PFSK-1 (cell line): Measurements from ENCODE around the gene GDAP1L1.

Experiments
- FOXP2 ChIP-seq: optimal IDR thresholded peaks from 2 replicates; pipeline ENCODE3; 2011; ENCODE audit warnings: borderline replicate concordance, control low read depth, inconsistent platforms; ENCODE audit not compliant: insufficient read depth; ENCODE audit errors: extremely low read length, extremely low read depth
- POLR2AphosphoS5 ChIP-seq: IDR thresholded peaks from 2 replicates; pipeline ENCODE4 v1.6.1; 2012; ENCODE audit warnings: low read depth, mild to moderate bottlenecking, control low read depth, low read length, moderate library complexity
- SIN3A ChIP-seq: IDR thresholded peaks from 2 replicates; pipeline ENCODE4 v1.6.1; 2012; ENCODE audit warnings: mild to moderate bottlenecking, low read length, moderate library complexity, borderline replicate concordance; ENCODE audit not compliant: insufficient read depth
- TAF1 ChIP-seq: IDR thresholded peaks from 2 replicates; pipeline ENCODE4 v1.6.1; 2012; ENCODE audit warnings: low read length, control low read depth, borderline replicate concordance; ENCODE audit not compliant: insufficient read depth
- TF ChIP-seq, protein P1 (sequence below), 2 experiments: IDR thresholded peaks; 2 replicates each; pipeline versions ENCODE4 v1.6.1 to v1.8.0; 2011 to 2012; ENCODE audit warnings: low read depth in 2 of 2, low read length in 2 of 2, control low read depth in 1 of 2, inconsistent platforms in 1 of 2, mild to moderate bottlenecking in 1 of 2, moderate library complexity in 1 of 2; ENCODE audit not compliant: insufficient read depth in 1 of 2

The GDAP1L1 gene

DNA sequence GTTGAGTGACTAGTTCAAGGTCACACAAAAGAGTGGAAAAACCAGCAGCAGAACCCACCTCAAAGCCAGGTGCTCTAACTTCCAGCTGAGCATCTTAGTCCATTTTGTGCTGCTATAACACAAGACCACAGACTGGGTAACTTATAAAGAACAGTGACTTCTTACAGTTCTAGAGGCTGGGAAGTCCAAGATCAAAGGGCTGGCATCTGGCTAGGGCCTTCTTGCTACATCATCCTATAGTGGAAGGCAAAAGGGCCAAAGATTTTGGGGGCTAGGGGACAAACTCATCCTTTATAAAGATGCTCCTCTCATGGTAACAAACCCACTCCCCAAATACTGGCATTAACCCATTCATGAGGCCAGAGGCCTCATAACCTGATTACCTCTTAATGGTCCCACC, 54.2 kb downstream of the GDAP1L1 start:
- no peak for TF ChIP-seq FOXP2
- TF ChIP-seq TAF1, result no peak
- TF ChIP-seq SIN3A, result no peak
- TF ChIP-seq POLR2AphosphoS5, result no peak
- TF ChIP-seq, protein P1, sequence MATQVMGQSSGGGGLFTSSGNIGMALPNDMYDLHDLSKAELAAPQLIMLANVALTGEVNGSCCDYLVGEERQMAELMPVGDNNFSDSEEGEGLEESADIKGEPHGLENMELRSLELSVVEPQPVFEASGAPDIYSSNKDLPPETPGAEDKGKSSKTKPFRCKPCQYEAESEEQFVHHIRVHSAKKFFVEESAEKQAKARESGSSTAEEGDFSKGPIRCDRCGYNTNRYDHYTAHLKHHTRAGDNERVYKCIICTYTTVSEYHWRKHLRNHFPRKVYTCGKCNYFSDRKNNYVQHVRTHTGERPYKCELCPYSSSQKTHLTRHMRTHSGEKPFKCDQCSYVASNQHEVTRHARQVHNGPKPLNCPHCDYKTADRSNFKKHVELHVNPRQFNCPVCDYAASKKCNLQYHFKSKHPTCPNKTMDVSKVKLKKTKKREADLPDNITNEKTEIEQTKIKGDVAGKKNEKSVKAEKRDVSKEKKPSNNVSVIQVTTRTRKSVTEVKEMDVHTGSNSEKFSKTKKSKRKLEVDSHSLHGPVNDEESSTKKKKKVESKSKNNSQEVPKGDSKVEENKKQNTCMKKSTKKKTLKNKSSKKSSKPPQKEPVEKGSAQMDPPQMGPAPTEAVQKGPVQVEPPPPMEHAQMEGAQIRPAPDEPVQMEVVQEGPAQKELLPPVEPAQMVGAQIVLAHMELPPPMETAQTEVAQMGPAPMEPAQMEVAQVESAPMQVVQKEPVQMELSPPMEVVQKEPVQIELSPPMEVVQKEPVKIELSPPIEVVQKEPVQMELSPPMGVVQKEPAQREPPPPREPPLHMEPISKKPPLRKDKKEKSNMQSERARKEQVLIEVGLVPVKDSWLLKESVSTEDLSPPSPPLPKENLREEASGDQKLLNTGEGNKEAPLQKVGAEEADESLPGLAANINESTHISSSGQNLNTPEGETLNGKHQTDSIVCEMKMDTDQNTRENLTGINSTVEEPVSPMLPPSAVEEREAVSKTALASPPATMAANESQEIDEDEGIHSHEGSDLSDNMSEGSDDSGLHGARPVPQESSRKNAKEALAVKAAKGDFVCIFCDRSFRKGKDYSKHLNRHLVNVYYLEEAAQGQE (IDR thresholded peaks at IDR 0.05; ENCODE audit: insufficient read depth in 1 of 2, low read depth in 2 of 2, low read length in 2 of 2), result no peak

DNA sequence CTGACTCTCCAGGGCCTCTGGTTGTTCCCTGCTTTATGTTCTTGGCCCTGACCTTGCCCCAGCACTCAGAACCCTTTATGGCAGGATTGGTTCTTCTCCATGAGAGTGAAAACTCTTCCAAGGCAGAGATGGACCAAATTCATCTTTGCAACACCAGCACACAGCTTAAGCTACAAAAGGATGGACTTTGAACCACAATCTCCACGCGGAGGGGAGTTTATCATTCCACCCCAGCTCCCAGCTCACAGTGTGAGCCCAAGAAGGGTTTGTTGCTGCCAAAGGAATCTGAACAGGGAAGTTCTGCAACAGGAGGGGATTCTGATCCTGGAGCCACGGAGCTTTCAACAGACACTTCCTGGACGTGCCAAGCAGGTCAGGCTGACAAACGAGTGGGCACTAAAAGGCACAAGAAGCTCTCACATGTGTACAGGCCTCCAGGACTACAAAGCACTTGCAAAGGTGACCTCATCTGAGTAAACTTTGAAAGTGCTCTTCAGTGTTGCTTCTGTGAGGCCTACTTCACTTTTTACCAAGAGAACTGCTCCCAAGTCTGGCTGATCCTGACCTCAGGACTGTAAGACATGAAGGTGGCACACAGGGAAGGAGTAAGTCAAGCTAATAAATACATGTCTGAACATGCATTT, 55.0 kb downstream of the GDAP1L1 start:
- TF ChIP-seq, protein P1 (IDR thresholded peaks at IDR 0.05; ENCODE audit: insufficient read depth in 1 of 2, low read depth in 2 of 2, low read length in 2 of 2), result no peak
- TF ChIP-seq POLR2AphosphoS5 (no peak), TAF1 (no peak), SIN3A (no peak), FOXP2 (no peak)

DNA sequence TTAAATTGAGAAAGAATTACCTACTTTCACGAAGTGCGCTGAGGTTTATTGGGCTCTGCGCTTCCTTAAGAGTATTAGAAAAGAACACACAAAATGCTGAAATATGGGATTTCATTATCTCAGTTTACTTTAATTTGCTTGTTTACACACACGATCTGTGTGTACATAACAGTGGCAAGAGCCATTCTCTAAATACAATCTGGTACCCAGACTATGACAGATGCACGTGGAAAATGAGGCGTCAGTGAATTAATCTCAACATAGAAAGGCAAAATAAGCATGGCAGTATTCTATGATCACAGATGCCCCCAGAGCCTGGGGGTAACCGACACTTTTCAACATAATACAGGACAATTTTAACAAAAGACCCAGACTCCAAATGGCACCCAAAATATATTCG, 55.6 kb downstream of the GDAP1L1 start:
- no peak for TF ChIP-seq SIN3A
- TF ChIP-seq, protein P1 (IDR thresholded peaks at IDR 0.05; ENCODE audit: insufficient read depth in 1 of 2, low read depth in 2 of 2, low read length in 2 of 2), result no peak
- no peak for TF ChIP-seq TAF1
- no peak for TF ChIP-seq POLR2AphosphoS5
- TF ChIP-seq FOXP2, result no peak

DNA sequence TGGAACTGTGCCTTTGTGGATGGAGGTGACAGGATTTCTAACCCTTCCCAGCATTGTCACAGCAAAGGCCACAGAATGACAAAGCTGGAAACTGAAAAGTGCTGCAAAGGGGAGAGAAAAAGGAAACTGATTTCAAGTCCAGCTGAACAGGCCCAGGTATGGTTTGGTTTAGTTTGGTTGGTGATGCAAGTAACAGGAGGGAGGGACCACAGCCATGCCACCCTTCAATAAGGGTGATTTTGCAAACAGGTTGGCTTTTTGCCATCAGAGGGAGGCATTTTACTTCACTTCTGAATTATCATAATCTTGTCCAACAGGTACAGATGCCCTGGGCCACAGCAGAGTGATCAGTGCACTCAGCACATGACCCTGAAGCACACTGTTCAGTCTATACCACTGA, 57.3 kb downstream of the GDAP1L1 start:
- TF ChIP-seq, protein P1 (IDR thresholded peaks at IDR 0.05; ENCODE audit: insufficient read depth in 1 of 2, low read depth in 2 of 2, low read length in 2 of 2), result no peak
- TF ChIP-seq POLR2AphosphoS5 (no peak), FOXP2 (no peak), SIN3A (no peak), TAF1 (no peak)
